Mesendoderm (in vitro differentiated cells): ENCODE data around the gene SCG3.

Source experiments
- DNase-seq: peaks from one replicate; pipeline ENCODE4 v3.0.0; 2013
- H2AK5ac ChIP-seq: 2 replicates; pipeline ENCODE4 v1.6.1; 2013; ENCODE audit warnings: low read length, inconsistent platforms
- H2BK120ac ChIP-seq: 2 replicates; pipeline ENCODE4 v1.6.1; 2013; ENCODE audit warnings: low read depth, mild to moderate bottlenecking, low read length, moderate library complexity, mixed read lengths
- H2BK15ac ChIP-seq: replicated peaks from 2 replicates; pipeline ENCODE4 v1.6.1; 2013; ENCODE audit warnings: low read depth, mild to moderate bottlenecking, moderate library complexity
- H2BK5ac ChIP-seq: 2 replicates; pipeline ENCODE4 v1.6.1; 2013; ENCODE audit warnings: low read length, inconsistent platforms
- H3K18ac ChIP-seq: 2 replicates; pipeline ENCODE4 v1.6.1; 2013; ENCODE audit warnings: mild to moderate bottlenecking, low read length, mixed read lengths
- H3K23ac ChIP-seq: one replicate; pipeline ENCODE4 v1.6.1; 2013; ENCODE audit warnings: low read length
- H3K27ac ChIP-seq: 2 replicates; pipeline ENCODE4 v1.5.1; 2013; ENCODE audit warnings: low read depth, mild to moderate bottlenecking, inconsistent platforms, low read length, moderate library complexity
- H3K27me3 ChIP-seq: 2 replicates; pipeline ENCODE4 v1.6.1; 2013; ENCODE audit warnings: low read length, control low read depth, mild to moderate bottlenecking, inconsistent platforms; ENCODE audit not compliant: insufficient read depth, poor library complexity
- H3K36me3 ChIP-seq: 2 replicates; pipeline ENCODE4 v1.6.1; 2013; ENCODE audit warnings: low read length, inconsistent platforms; ENCODE audit not compliant: control insufficient read depth, insufficient read depth
- H3K4ac ChIP-seq: one replicate; pipeline ENCODE4 v1.6.1; 2013; ENCODE audit warnings: low read depth, mild to moderate bottlenecking, low read length, moderate library complexity
- H3K4me1 ChIP-seq: 2 replicates; pipeline ENCODE4 v1.6.1; 2013; ENCODE audit warnings: low read depth, low read length, inconsistent platforms; ENCODE audit not compliant: control insufficient read depth
- H3K4me2 ChIP-seq: 2 replicates; pipeline ENCODE4 v1.6.1; 2013; ENCODE audit warnings: low read length
- H3K4me3 ChIP-seq: 2 replicates; pipeline ENCODE4 v1.5.1; 2013; ENCODE audit warnings: mild to moderate bottlenecking, low read length
- H3K56ac ChIP-seq: one replicate; pipeline ENCODE4 v1.6.1; 2013; ENCODE audit warnings: low read length
- H3K79me1 ChIP-seq: 2 replicates; pipeline ENCODE4 v1.6.1; 2013; ENCODE audit warnings: low read length, inconsistent platforms
- H3K79me2 ChIP-seq: 2 replicates; pipeline ENCODE4 v1.6.1; 2013; ENCODE audit warnings: mild to moderate bottlenecking, low read length; ENCODE audit not compliant: control insufficient read depth, insufficient read depth
- H3K9ac ChIP-seq: 2 replicates; pipeline ENCODE4 v1.6.1; 2013; ENCODE audit warnings: low read length, inconsistent platforms
- H4K5ac ChIP-seq: one replicate; pipeline ENCODE4 v1.6.1; 2013; ENCODE audit warnings: low read length
- H4K8ac ChIP-seq: one replicate; pipeline ENCODE4 v1.6.1; 2013; ENCODE audit warnings: low read depth, mild to moderate bottlenecking, control low read depth, low read length, moderate library complexity
- WGBS: extraction: QIAGEN DNeasy Blood & Tissue Kit; methylation state at CpG from one replicate; pipeline ENCODE4 v1.1.7; 2013; ENCODE audit warnings: low lambda C conversion rate, missing lambda C conversion rate; ENCODE audit not compliant: insufficient coverage; ENCODE audit errors: extremely low coverage; 5-methylcytosine and 5-hydroxymethylcytosine counted together

The SCG3 gene

GRCh38 chr15:51768018-51768417 is 86.7 kb downstream of the SCG3 start:
- H3K79me2 ChIP-seq: no peaks in the 10 kb centered on the region
- H2BK5ac ChIP-seq: no peak overlapping the region
- no peak overlapping the region for H3K23ac ChIP-seq
- H3K27me3 ChIP-seq: no peaks in the 10 kb centered on the region
- no peak overlapping the region for H2BK15ac ChIP-seq
- no peak for DNase-seq
- H2BK120ac ChIP-seq: no peak overlapping the region
- H3K9ac ChIP-seq: no peak overlapping the region
- no peak overlapping the region for H4K5ac ChIP-seq
- no CpG with 5 or more reads among the region's 9 CpGs for WGBS
- no peaks in the 10 kb centered on the region for H3K36me3 ChIP-seq
- no peak overlapping the region for H4K8ac ChIP-seq
- H3K79me1 ChIP-seq: no peaks in the 10 kb centered on the region
- H2AK5ac ChIP-seq: no peak overlapping the region
- H3K27ac ChIP-seq: no peak overlapping the region
- H3K56ac ChIP-seq: no peak overlapping the region
- H3K4me3 ChIP-seq: no peak overlapping the region
- no peak overlapping the region for H3K18ac ChIP-seq
- H3K4ac ChIP-seq: no peak overlapping the region
- H3K4me1 ChIP-seq: no peaks in the 10 kb centered on the region
- H3K4me2 ChIP-seq: no peak overlapping the region
